Inflammatory macrophage treated with lipopolysaccharide for 1 hour (primary cell): ENCODE data around the gene LDOC1.
"Not testable (repeated sequence)": the region's sequence is repeated elsewhere in the genome, so short reads cannot be mapped to it uniquely, and the experiment has no call there.

Experiments used
- DNase-seq, 2 donors: peaks; one replicate each; pipeline ENCODE4 v3.0.0-alpha.2; 2020 to 2022

Gene LDOC1

DNA sequence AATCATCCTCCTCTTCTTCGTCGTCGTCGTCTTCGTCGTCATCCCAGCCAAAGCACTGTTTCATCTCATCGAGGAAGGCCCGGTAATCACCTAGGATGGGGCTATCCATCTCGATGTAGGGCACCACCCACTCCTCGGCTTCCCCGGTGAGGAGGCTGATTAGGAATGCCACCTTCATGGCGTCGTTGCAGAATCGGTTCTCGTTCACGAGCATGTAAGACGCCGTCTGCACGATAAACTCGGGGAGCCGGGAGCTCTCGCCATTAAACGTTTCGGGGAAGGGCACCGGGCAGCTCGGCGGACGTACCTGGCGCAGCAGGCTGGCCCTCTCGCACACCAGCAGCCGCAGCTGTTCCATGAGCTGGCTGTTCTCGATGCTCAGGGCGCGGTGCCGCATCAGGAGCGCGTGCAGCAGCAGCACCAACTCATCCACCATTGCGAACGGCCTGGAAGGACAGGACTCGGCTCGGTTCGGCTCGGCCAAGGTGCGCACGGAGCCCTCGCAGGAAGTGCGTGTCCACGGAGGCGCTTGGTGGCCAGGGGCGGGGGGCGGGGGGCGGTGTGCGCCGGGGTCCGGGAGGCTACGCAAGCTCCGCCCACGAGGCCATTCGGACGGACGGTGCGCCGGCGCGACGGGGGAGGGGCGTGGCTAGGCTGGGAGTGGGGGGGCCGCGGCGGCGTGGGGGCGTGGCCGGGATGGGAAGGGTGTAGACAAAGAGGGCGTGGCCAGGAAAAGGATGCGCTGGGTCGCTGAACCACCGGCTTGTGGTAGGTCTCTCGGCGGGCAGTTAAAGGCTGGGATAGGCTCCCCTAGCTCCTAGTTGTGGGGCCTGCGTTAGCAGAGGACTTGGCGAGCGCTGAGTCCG, at the start of gene LDOC1:
LDOC1 (minus strand) TSS at position 544 of the 866 bp plus-strand sequence; CDS start at position 436, 108 bp downstream.
- peak; percentile 2 to 10 for DNase-seq

DNA sequence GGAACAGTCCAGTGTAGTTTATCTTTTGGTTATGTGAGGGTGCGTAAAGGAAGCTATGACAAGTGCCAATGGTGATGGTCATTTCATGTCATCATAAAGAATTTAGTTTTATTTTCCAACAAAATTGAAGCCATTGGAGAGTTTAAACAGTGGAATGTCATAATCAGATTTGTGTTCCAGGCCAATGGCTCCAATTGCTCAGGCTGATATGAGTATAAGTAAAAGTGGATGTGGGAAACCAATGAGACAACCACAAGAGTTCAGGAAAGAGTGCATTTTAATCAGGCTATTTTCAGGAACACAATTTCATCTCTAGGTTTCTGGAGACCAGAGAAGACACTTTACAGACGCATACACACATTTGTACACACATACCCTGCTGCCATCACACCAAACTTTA, 44.7 kb upstream of the LDOC1 start:
- no peak for DNase-seq

DNA sequence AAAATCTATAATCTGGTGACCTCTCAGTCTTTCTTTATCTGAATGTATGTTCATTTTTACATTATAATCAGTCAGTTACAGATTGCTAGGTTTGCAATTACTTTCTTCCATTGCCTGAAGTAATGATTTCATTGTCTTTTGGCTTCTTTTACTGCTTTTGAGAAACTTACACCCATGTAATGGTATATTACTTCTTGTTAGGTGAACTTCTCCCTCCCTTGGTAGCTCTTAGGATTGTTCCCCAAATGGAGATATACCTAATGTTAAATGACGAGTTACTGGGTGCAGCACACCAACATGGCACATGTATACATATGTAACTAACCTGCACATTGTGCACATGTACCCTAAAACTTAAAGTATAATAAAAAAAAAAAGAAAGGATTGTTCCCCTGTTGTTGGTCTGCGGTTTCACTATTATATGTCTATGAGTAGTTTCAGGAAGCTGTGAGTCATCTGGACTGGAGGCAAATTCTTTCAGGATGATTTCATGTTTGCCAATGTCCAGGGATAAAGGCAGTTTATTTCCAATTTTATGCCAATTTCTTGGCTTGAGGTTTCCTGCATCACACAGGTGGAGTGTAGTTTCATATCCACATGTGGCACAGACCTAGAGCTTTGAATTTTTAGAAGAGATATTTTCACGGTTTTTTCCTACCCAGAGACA, 43.5 kb upstream of the LDOC1 start:
- DNase-seq, result no peak

DNA sequence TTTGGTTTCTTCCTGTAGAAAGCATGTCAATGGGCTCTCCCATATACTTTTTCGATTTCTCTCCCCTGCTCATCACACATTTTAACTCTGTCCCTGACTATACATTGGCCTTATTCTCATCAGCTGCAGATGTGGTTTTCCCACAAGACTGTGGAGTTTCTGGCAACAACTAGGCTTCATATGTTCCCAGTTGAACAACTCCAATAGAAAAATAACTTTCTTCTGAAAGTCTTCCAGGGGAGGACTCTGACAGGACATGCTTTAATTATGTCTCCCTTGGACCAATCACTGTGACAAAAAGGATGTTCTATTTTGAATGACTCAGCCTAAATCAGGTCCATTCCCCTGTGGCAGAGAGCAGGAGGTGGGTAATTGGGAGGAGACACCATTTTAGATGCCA, 37.3 kb upstream of the LDOC1 start:
- DNase-seq, result no peak

DNA sequence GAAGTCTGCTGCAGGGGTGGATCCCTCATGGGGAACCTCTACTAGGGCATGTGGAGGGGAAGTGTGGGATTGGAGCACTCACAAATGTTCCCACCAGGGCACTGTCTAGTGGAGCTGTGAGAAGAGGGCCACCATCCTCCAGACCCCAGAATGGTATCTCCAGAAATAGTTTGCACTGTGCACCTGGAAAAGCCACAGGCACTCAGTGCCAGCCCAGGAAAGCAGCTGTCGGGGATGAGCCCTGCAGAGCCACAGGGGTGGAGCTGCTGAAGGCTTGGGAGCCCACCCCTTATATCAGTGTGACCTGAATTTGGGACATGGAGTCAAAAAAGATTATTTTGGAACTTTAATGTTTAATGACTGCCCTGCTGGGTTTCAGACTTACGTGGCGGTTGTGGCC, 25.0 kb upstream of the LDOC1 start:
- no peak for DNase-seq

DNA sequence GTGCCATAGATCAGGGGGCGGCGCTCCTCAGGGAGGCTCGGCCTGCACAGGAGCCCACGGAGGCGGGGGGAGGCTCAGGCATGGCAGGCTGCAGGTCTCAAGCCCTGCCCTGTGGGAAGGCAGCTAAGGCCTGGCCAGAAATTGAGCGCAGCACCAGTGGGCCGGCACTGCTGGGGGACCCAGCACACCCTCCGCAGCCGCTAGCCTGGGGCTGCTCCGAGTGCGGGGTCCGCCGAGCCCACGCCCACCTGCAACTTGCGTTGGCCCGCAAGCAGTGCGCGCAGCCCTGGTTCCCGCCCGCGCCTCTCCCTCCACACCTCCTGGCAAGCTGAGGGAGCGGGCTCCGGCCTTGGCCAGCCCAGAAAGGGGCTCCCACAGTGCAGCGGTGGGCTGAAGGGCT, 11.6 kb upstream of the LDOC1 start:
- not testable (repeated sequence) for DNase-seq

DNA sequence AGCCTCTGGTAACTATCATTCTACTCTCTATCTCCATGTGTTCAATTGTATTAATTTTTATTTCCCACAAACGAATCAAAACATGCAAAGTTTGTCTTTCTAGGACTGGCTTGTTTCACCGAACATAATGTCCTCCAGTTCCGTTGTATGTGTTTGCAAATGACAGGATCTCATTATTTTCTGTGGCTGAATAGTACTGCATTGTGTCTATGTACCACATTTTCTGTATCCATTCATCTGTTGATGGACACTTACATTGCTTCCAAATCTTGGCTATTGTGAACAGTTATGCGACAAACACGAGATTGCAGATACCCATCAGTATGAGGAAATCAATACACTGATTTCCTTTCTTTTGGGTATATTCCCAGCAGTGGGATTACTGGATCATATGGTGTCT, 8.4 kb upstream of the LDOC1 start:
- no peak for DNase-seq

DNA sequence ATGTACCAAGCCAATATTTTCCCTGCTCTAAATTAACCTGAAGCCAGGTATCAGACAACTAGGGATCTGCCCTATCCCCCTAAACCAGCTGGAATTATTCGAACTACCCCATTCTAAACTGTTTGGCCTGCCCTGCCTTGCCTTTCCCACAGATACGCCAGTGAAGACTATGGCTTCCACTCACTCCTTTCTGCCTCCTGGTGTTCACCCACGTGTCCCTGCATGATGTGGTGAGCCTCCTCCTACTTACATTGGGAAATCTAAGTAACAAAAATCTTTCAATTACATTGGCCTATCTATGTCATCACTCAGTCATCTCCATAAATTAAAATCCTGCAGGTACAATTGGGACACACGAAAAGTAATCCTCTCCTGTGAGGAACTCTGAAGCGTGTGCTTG, 6.1 kb upstream of the LDOC1 start:
- DNase-seq, result no peak

DNA sequence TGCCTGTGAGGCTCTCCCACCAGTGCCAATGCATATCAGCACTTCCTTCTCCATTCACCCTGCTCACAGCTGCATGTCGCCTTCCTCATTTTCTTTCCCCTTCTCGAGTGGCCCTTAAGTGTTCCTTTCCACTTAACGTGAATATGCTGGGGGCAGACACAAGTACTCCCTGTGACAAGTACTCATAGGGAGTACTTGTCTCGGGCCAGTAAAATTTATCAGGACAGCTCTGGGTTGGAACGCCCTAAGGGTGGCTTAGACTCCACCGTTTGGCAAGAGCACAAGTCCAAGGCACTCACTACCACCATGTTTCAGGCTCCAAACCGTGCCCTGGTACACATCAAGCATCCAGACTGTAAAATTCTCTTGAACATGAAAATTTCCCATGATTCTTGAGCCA, 3.9 kb upstream of the LDOC1 start:
- DNase-seq, result no peak

DNA sequence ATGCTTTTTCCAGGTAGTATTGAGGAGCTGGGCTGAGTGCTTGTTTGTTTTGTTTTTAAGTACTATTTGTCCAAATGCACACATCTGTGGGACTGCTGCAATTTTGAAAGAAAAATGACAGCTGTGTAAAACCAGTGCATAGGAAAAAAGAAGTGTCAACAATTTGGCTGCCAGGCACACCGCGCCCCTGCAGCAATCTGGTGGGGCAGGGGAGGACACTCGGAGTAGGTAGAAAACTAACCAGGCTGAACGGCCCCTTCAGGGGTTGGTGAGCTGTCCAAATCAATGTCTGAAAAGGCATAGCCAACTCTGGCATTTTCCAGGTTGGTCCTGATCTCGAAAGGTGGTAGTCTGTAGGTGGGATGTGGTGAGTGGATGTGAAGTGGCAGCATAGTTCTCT, 1.1 kb downstream of the LDOC1 start:
- DNase-seq, result no peak

DNA sequence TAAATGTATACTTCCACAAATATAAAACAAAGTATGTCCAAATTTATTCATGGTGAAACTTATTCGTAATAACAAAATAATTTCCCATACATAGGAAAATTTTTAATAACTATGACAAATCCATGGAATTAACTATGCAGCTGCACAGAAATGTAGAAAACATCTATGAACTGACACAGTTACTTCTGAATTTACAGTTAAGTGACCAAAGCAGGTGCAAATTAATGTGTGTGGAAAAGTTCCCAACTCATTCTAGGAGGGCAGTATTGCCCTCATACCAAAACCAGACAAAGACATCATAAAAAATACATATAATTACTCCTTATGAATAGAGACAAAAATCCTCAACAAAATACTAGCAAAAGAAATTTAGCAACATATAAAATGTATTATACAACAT, 12.5 kb downstream of the LDOC1 start:
- no peak for DNase-seq

DNA sequence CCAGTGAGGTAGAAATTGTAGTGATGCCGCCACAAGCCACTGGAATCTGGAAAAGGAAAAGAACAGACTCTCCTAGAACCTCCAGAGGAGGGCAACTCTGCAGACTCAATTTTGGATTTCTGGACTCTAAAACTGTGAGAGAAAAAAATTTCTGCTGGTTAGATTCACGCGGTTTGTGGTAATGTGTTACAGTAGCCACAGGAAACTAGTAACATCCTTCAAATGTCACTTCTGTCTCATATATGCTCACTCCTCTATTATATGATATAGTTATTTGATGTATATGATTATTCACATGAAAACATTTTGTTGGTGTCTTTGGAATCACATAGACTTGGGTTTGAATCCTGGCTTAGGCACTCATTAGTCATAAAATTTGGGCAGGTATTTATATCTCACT, 18.8 kb downstream of the LDOC1 start:
- no peak for DNase-seq

DNA sequence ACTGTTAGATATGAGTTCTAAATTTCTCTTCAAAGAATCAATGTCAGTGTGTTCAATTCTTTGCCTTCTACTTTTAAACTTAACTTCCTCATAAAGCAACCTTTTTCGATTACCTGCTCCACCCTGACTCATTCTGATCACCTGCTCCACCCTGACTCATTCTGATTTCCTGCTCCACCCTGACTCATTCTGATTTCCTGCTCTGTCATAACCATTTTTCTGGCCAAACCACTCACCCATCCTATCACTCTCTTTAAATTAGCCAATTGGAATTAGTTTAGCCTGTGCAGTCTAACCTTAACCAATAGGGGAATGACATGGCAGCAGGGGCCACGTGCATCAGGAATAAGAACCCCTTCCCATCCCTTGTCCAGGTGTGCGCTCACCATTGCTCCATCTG, 21.7 kb downstream of the LDOC1 start:
- not testable (repeated sequence) for DNase-seq

DNA sequence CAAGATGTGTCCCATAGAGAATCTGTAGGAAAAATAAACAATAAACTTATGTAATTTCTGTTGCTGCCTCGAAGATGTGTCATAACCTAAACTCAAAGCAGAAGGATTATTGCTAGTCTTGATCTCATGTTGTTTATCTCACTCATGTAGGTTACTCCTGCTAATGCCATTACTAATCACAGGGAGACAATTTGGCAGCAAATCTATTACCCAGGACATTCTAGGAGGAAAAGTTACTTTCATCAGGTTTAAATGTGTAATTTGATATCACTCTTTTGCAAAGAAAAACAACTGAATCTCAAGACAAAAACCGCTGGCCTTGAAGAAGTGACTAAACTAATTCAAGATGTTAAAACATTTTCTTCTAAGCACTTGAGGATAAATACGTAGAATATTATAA, 34.0 kb downstream of the LDOC1 start:
- no peak for DNase-seq

DNA sequence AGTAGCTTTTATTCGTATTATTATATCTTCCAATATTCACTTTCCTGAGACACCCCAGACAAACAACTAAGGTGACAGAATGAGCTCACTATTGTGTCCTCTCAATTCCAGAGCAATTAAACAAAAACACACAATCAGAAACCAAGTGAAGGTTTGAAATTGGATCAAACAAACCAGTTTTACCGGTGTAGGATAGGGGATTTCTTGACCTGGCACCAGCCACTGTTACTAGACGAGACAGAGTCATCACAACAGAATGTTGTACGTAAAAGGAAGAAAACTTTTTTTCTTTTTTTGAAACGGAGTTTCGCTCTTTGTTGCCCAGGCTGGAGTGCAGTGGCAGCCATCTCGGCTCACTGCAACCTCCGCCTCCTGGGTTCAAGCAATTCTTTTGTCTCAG, 43.7 kb downstream of the LDOC1 start:
- DNase-seq, result no peak

DNA sequence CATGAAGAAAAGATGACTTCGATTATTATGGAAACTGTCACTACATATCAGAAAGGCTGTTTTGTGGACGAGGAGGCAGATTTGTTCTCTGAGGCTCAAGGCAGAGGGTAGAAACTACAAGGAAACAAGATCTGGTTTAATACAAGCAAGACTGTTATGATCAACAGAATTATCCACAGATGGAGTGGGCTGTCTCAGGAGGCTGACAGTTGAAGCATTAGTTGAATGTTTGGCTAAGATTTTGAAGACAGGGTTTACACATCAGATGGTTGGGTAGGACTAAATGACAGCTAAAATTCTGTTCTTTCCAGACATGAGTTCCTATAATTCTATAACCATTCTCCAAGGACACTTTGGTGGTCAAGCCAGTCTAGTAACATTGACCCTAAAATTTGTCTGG, 49.8 kb downstream of the LDOC1 start:
- DNase-seq, result no peak
